MM.1S (cell line): ENCODE results near the gene SH3PXD2A.

ENCODE experiments used
- DNase-seq: peaks from one replicate; pipeline ENCODE4 v3.0.0-alpha.2; 2015
- H2AFZ ChIP-seq: fragments of 300-600 bp; sonication (generic); 2 replicates; pipeline ENCODE4 v1.6.0; 2016; ENCODE audit warnings: antibody characterized with exemption, low read length
- H3F3A ChIP-seq: fragments of 300-600 bp; sonication (generic); 2 replicates; pipeline ENCODE4 v1.6.1; 2016; ENCODE audit warnings: mild to moderate bottlenecking, antibody characterized with exemption, low read length, moderate library complexity, mixed read lengths; ENCODE audit not compliant: insufficient read depth
- H3K27ac ChIP-seq: fragments of 300-600 bp; sonication (generic); 2 replicates; pipeline ENCODE4 v1.5.1; 2016; ENCODE audit warnings: mild to moderate bottlenecking, low read length
- H3K27me3 ChIP-seq: fragments of 300-600 bp; sonication (generic); replicated peaks from 2 replicates; pipeline ENCODE4 v1.6.0; 2016; ENCODE audit warnings: low read length; ENCODE audit not compliant: insufficient read depth
- H3K36me3 ChIP-seq: fragments of 300-600 bp; sonication (generic); replicated peaks from 2 replicates; pipeline ENCODE4 v1.6.1; 2016; ENCODE audit warnings: mild to moderate bottlenecking, low read length, mixed read lengths; ENCODE audit not compliant: insufficient read depth
- H3K4me1 ChIP-seq: fragments of 300-600 bp; sonication (generic); 2 replicates; pipeline ENCODE4 v1.6.1; 2016; ENCODE audit warnings: low read length, mixed read lengths
- H3K4me2 ChIP-seq: fragments of 300-600 bp; sonication (generic); 2 replicates; pipeline ENCODE4 v1.6.0; 2016; ENCODE audit warnings: low read depth, low read length
- H3K4me3 ChIP-seq: fragments of 300-600 bp; sonication (generic); 2 replicates; pipeline ENCODE4 v1.5.1; 2016; ENCODE audit warnings: low read length, mixed read lengths
- H3K79me2 ChIP-seq: fragments of 300-600 bp; sonication (generic); 2 replicates; pipeline ENCODE4 v1.6.1; 2016; ENCODE audit warnings: mixed run types, low read length, mixed read lengths
- H3K9ac ChIP-seq: fragments of 300-600 bp; sonication (generic); 2 replicates; pipeline ENCODE4 v1.6.1; 2016; ENCODE audit warnings: low read length, mixed read lengths
- H3K9me2 ChIP-seq: fragments of 300-600 bp; sonication (generic); replicated peaks from 2 replicates; pipeline ENCODE4 v1.6.1; 2016; ENCODE audit warnings: mild to moderate bottlenecking, low read length, mixed read lengths; ENCODE audit not compliant: insufficient read depth
- H3K9me3 ChIP-seq: fragments of 300-600 bp; sonication (generic); replicated peaks from 2 replicates; pipeline ENCODE4 v1.6.1; 2016; ENCODE audit warnings: mild to moderate bottlenecking, low read length, mixed read lengths; ENCODE audit not compliant: insufficient read depth
- H4K20me1 ChIP-seq: fragments of 300-600 bp; sonication (generic); 2 replicates; pipeline ENCODE4 v1.6.1; 2016; ENCODE audit warnings: mild to moderate bottlenecking, low read length, moderate library complexity, mixed read lengths; ENCODE audit not compliant: insufficient read depth
- EZH2 ChIP-seq: fragments of 300-600 bp; sonication (generic); optimal IDR thresholded peaks from 2 replicates; pipeline ENCODE3; 2017; ENCODE audit warnings: low read depth, mild to moderate bottlenecking, antibody characterized with exemption, low read length, mixed read lengths
- EZH2phosphoT487 ChIP-seq: fragments of 300-600 bp; sonication (generic); IDR thresholded peaks from 2 replicates; pipeline ENCODE4 v1.6.1; 2018; ENCODE audit warnings: antibody characterized with exemption, low read length
- TF ChIP-seq, protein P1 (sequence below): fragments of 300-600 bp; sonication (generic); IDR thresholded peaks from 2 replicates; pipeline ENCODE4 v1.5.1; 2016; ENCODE audit warnings: antibody characterized with exemption, low read length, mixed read lengths

SH3PXD2A gene

GRCh38 chr10:103638948-103639347, 216.4 kb downstream of the SH3PXD2A start:
- H3K4me2 ChIP-seq, result no peak overlapping the region
- no peak for DNase-seq
- H3K4me3 ChIP-seq, result no peak overlapping the region
- H4K20me1 ChIP-seq, result no peaks in the 10 kb centered on the region
- H3K9me2 ChIP-seq, result no peaks in the 10 kb centered on the region
- H3K9ac ChIP-seq, result no peak overlapping the region
- no peaks in the 10 kb centered on the region for H3F3A ChIP-seq
- no peaks in the 10 kb centered on the region for H3K4me1 ChIP-seq
- H3K27ac ChIP-seq, result no peak overlapping the region
- H3K9me3 ChIP-seq, result no peaks in the 10 kb centered on the region
- no peaks in the 10 kb centered on the region for H3K79me2 ChIP-seq
- TF ChIP-seq EZH2 (no peak), EZH2phosphoT487 (no peak)
- TF ChIP-seq, protein P1, sequence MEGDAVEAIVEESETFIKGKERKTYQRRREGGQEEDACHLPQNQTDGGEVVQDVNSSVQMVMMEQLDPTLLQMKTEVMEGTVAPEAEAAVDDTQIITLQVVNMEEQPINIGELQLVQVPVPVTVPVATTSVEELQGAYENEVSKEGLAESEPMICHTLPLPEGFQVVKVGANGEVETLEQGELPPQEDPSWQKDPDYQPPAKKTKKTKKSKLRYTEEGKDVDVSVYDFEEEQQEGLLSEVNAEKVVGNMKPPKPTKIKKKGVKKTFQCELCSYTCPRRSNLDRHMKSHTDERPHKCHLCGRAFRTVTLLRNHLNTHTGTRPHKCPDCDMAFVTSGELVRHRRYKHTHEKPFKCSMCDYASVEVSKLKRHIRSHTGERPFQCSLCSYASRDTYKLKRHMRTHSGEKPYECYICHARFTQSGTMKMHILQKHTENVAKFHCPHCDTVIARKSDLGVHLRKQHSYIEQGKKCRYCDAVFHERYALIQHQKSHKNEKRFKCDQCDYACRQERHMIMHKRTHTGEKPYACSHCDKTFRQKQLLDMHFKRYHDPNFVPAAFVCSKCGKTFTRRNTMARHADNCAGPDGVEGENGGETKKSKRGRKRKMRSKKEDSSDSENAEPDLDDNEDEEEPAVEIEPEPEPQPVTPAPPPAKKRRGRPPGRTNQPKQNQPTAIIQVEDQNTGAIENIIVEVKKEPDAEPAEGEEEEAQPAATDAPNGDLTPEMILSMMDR, result no peak
- H2AFZ ChIP-seq, result no peak overlapping the region
- no peaks in the 10 kb centered on the region for H3K27me3 ChIP-seq
- H3K36me3 ChIP-seq, result no peaks in the 10 kb centered on the region

- Histone ChIP-seq H2AFZ (no peak overlapping the region), H3K27ac (no peak overlapping the region), H3K9me3 (no peaks in the 10 kb centered on the region), H3K27me3 (no peaks in the 10 kb centered on the region), H3F3A (no peaks in the 10 kb centered on the region), H3K79me2 (no peaks in the 10 kb centered on the region), H3K36me3 (no peaks in the 10 kb centered on the region), H3K4me1 (no peaks in the 10 kb centered on the region), H3K4me2 (no peak overlapping the region), H4K20me1 (no peaks in the 10 kb centered on the region), H3K4me3 (no peak overlapping the region), H3K9ac (no peak overlapping the region), H3K9me2 (no peaks in the 10 kb centered on the region)
- TF ChIP-seq EZH2phosphoT487, result no peak
- TF ChIP-seq, protein P1, result no peak
- TF ChIP-seq EZH2, result no peak
- DNase-seq, result no peak
Measured at GRCh38 chr10:103637927-103638557, 217.3 kb downstream of the SH3PXD2A start.

- H3K9me3 ChIP-seq, result no peaks in the 10 kb centered on the region
- no peaks in the 10 kb centered on the region for H3K36me3 ChIP-seq
- H2AFZ ChIP-seq, result no peak overlapping the region
- no peak overlapping the region for H3K4me3 ChIP-seq
- H3K27me3 ChIP-seq, result no peaks in the 10 kb centered on the region
- no peaks in the 10 kb centered on the region for H4K20me1 ChIP-seq
- no peak overlapping the region for H3K4me2 ChIP-seq
- no peaks in the 10 kb centered on the region for H3K4me1 ChIP-seq
- no peak overlapping the region for H3K27ac ChIP-seq
- TF ChIP-seq EZH2 (no peak), EZH2phosphoT487 (no peak)
- TF ChIP-seq, protein P1, result no peak
- no peak overlapping the region for H3K9ac ChIP-seq
- no peaks in the 10 kb centered on the region for H3K79me2 ChIP-seq
- H3F3A ChIP-seq, result no peaks in the 10 kb centered on the region
- DNase-seq, result no peak
- no peaks in the 10 kb centered on the region for H3K9me2 ChIP-seq
Measured at GRCh38 chr10:103637011-103637410, 218.4 kb downstream of the SH3PXD2A start.
